Right lobe of liver (tissue), 6 donors: ENCODE results near the gene RGSL1. TPM values are rescaled to one million over a fixed set of nuclear protein-coding genes. Genes with fewer than 3 reads are reported as not detected.
"Not testable (repeated sequence)": the region's sequence is repeated elsewhere in the genome, so short reads cannot be mapped to it uniquely, and the experiment has no call there.

Source experiments
- ATAC-seq, 4 donors: fragments of 200-7000 bp; cut with Tn5 transposase; one replicate each; pipeline ENCODE4 v1.9.1; 2020; ENCODE audit warnings: mild to moderate bottlenecking in 4 of 4, moderate library complexity in 4 of 4
- DNase-seq, 3 donors: peaks; one replicate each; pipeline ENCODE4 v3.0.0-alpha.2; 2020
- H3K27ac ChIP-seq, 3 donors: fragments of 200-600 bp; one replicate each; pipeline ENCODE4 v1.8.0; 2022
- H3K27me3 ChIP-seq, 2 donors: fragments of 200-600 bp; one replicate each; pipeline ENCODE4 v1.8.0; 2022
- H3K36me3 ChIP-seq, 4 donors: fragments of 200-600 bp; sonication (generic) in 1 of 4; one replicate each; pipeline versions ENCODE4 v1.5.1 to v1.8.0; 2017 to 2022; ENCODE audit warnings: control low read depth in 1 of 4
- H3K4me1 ChIP-seq, 4 donors: fragments of 200-600 bp; sonication (generic) in 1 of 4; one replicate each; pipeline versions ENCODE4 v1.5.1 to v1.8.0; 2017 to 2022; ENCODE audit warnings: control low read depth in 1 of 4
- H3K4me3 ChIP-seq, 3 donors: fragments of 200-600 bp; one replicate each; pipeline ENCODE4 v1.8.0; 2022
- H3K9me3 ChIP-seq, 4 donors: fragments of 200-600 bp; sonication (generic) in 1 of 4; one replicate each; pipeline versions ENCODE4 v1.5.1 to v1.8.0; 2017 to 2022; ENCODE audit warnings: control low read depth in 1 of 4
- POLR2A ChIP-seq: fragments of 450-650 bp; IDR thresholded peaks from one replicate; pipeline ENCODE4 v1.6.1; 2017; ENCODE audit warnings: antibody characterized with exemption, mild to moderate bottlenecking
- WGBS: methylation state at CpG from one replicate; pipeline ENCODE4 v1.1.6; 2018; ENCODE audit warnings: low coverage, low lambda C conversion rate; ENCODE audit not compliant: insufficient coverage; ENCODE audit errors: missing lambda C conversion rate; 5-methylcytosine and 5-hydroxymethylcytosine counted together
- intact Hi-C, 2 donors: fragments of 100-400 bp; cut with DNase I; formaldehyde crosslinking; loops; one replicate each; pipeline versions ENCODE4 v1.11.2 to v1.14.1; 2022
- total RNA-seq, 6 experiments: library from RNA; depleted of rRNA in 2 of 6; stranded (reverse); fragments of >200 nt in 2 of 6; fragmentation: NEBNext Ultra II Directional in 3 of 6; extraction: Animal tissue kit (Norgen Biotek cat#: 25700) in 3 of 6; gene quantifications; one replicate each; pipeline versions ENCODE4 v1.1.0 to v1.2.4, GENCODE V29; 2016 to 2023
- TF ChIP-seq, protein P1 (sequence below), 4 donors: fragments of 200-600 bp in 3 of 4; fragments of 450-650 bp in 1 of 4; IDR thresholded peaks; one replicate each; pipeline versions ENCODE4 v1.5.1 to v1.8.0; 2016 to 2022; ENCODE audit warnings: antibody characterized with exemption in 4 of 4, mild to moderate bottlenecking in 2 of 4
- donor health status: DM: no; HTN: yes; CAD: no.
- donor health status: DM: no; HTN: no; CAD: no.
- donor health status: DM: no; HTN: no; CAD: no.
- donor health status: DM: no; HTN: yes; CAD: no.
- donor health status: DM: no; HTN: yes; CAD: no.

The RGSL1 gene
- total RNA-seq, 6 experiments from 2014 or later, result not detected

DNA sequence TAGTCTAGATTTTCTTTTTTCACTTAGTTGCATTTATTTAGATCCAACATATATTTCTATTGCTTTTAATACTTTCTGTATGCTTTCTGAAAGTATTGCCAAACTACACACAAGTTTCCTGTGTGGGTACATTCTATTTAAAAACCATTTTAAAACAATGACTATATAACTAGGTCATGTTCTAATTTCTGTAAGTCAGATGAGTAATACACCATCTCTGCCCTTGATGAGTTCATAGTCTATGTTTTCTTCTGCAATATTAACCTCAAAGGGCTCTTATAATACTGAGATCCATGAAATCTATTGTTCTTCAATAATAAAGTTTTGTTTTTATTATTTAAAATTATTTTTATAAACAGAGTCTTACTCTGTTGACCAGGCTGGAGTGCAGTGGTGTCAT, 70.8 kb downstream of the RGSL1 start:
- H3K9me3 ChIP-seq, result peaks cover 0 to 8% (median 0%) of the 10 kb centered on the region in 4 donors
- H3K36me3 ChIP-seq, result no peaks in the 10 kb centered on the region
- H3K4me1 ChIP-seq, result no peaks in the 10 kb centered on the region
- H3K27me3 ChIP-seq, result no peaks in the 10 kb centered on the region
- no peak for TF ChIP-seq POLR2A
- TF ChIP-seq, protein P1, sequence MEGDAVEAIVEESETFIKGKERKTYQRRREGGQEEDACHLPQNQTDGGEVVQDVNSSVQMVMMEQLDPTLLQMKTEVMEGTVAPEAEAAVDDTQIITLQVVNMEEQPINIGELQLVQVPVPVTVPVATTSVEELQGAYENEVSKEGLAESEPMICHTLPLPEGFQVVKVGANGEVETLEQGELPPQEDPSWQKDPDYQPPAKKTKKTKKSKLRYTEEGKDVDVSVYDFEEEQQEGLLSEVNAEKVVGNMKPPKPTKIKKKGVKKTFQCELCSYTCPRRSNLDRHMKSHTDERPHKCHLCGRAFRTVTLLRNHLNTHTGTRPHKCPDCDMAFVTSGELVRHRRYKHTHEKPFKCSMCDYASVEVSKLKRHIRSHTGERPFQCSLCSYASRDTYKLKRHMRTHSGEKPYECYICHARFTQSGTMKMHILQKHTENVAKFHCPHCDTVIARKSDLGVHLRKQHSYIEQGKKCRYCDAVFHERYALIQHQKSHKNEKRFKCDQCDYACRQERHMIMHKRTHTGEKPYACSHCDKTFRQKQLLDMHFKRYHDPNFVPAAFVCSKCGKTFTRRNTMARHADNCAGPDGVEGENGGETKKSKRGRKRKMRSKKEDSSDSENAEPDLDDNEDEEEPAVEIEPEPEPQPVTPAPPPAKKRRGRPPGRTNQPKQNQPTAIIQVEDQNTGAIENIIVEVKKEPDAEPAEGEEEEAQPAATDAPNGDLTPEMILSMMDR (IDR thresholded peaks at IDR 0.05), result no peak
- no peak for DNase-seq
- no peak overlapping the region for H3K4me3 ChIP-seq
- H3K27ac ChIP-seq, result no peak overlapping the region
- intact Hi-C loops, result no loop called here
- ATAC-seq, result no peak

DNA sequence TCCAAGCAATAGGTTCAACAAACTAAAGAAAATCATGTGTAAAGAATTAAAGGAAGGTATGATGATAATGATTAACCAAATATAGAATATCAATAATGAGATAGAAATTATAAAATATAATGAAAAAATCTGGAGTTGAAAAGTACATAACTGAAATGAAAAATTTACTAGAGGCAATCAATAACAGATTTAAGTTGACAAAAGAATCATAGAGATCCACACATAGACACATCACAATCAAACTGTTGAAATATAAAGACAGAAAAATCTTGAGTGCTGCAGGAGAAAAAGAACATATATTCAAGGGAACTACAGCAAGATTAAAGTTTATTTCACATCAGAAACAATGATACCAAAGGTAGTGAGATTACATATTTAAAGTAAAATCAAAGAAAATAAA, 75.4 kb downstream of the RGSL1 start:
- Histone ChIP-seq H3K9me3 (no peaks in the 10 kb centered on the region), H3K4me1 (no peaks in the 10 kb centered on the region), H3K27ac (no peak overlapping the region), H3K36me3 (no peaks in the 10 kb centered on the region), H3K27me3 (no peaks in the 10 kb centered on the region), H3K4me3 (no peak overlapping the region)
- DNase-seq (no peak), ATAC-seq (no peak)
- intact Hi-C loops, result no loop called here
- TF ChIP-seq, protein P1 (IDR thresholded peaks at IDR 0.05), result no peak
- TF ChIP-seq POLR2A, result no peak

DNA sequence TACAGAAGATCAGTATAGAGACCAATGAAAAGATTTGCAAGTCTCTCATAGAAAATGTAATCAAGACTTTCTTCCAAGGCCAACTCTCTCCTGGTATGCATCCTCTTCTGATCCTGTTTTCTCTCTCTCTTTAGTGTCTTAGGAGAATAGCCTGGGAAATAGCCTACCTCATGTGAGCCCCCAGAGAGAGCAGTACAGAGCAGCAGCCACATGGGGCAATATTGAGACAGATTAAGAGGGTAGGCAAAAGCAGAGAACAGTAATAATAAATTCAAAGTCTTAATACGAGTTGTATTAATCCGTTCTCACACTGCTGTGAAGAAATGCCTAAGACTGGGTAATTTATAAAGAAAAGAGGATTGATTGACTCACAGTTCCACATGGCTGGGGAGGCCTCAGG, 77.7 kb downstream of the RGSL1 start:
- Histone ChIP-seq H3K9me3 (no peaks in the 10 kb centered on the region), H3K36me3 (no peaks in the 10 kb centered on the region), H3K4me1 (no peaks in the 10 kb centered on the region), H3K27ac (no peak overlapping the region), H3K4me3 (no peak overlapping the region), H3K27me3 (no peaks in the 10 kb centered on the region)
- WGBS, result 72% methylated on average over 2 of the region's 2 CpGs
- ATAC-seq, result no peak
- intact Hi-C loops, result no loop called here
- TF ChIP-seq POLR2A, result no peak
- TF ChIP-seq, protein P1 (IDR thresholded peaks at IDR 0.05), result no peak
- no peak for DNase-seq

DNA sequence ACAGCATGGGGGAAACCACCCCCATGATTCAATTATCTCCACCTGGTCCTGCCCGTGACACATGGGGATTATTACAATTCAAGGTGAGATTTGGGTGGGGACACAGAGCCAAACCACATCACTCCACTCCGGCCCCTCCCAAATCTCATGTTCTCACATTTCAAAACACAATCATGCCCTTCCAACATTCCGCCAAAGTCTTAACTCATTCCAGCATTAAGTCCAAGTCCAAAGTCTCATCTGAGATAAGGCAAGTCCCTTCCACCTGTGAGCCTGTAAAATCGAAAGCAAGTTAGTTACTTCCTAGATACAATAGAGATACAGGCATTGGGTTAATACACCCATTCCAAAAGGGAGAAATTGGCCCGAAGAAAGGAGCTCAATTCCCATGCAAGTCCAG, 78.3 kb downstream of the RGSL1 start:
- H3K4me3 ChIP-seq, H3K27ac ChIP-seq, DNase-seq, H3K27me3 ChIP-seq, ATAC-seq, H3K36me3 ChIP-seq, H3K4me1 ChIP-seq, H3K9me3 ChIP-seq, intact Hi-C loops: not testable (repeated sequence)
- 76% methylated on average over 5 of the region's 5 CpGs for WGBS

DNA sequence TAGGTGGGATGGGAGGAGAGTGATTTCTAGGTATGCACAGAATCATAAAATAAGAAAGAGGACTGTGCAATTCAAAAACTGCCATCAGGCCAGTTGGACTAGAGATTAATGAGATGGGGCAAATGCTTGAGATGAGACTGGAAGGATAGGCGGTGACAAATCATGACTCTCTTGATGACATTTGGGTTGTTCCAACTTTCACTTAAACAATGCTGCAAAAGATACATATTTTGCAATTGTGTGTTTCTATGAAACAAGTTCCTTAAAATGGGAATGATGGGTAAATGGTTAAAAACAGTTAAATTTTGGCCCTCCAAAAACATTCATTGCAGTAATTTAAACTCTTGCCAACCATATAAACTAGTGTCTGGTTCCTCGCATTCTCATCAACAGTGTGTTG, 84.0 kb downstream of the RGSL1 start:
- no peaks in the 10 kb centered on the region for H3K36me3 ChIP-seq
- no peak for DNase-seq
- no peak overlapping the region for H3K4me3 ChIP-seq
- no peaks in the 10 kb centered on the region for H3K4me1 ChIP-seq
- TF ChIP-seq, protein P1 (IDR thresholded peaks at IDR 0.05), result no peak
- TF ChIP-seq POLR2A, result no peak
- intact Hi-C loops, result no loop called here
- H3K27me3 ChIP-seq, result no peaks in the 10 kb centered on the region
- no peak overlapping the region for H3K27ac ChIP-seq
- WGBS, result 88% methylated on average over 2 of the region's 2 CpGs
- no peaks in the 10 kb centered on the region for H3K9me3 ChIP-seq
- no peak for ATAC-seq
